ENCODE data around the gene SMYD5. TPM values are rescaled to one million over a fixed set of nuclear protein-coding genes. Genes with fewer than 3 reads are reported as not detected.
"Not testable (repeated sequence)": the region's sequence is repeated elsewhere in the genome, so short reads cannot be mapped to it uniquely, and the experiment has no call there.

The SMYD5 gene
- total RNA-seq, 2 experiments from 2014 or later: 33.2 to 42.2 TPM

DNA sequence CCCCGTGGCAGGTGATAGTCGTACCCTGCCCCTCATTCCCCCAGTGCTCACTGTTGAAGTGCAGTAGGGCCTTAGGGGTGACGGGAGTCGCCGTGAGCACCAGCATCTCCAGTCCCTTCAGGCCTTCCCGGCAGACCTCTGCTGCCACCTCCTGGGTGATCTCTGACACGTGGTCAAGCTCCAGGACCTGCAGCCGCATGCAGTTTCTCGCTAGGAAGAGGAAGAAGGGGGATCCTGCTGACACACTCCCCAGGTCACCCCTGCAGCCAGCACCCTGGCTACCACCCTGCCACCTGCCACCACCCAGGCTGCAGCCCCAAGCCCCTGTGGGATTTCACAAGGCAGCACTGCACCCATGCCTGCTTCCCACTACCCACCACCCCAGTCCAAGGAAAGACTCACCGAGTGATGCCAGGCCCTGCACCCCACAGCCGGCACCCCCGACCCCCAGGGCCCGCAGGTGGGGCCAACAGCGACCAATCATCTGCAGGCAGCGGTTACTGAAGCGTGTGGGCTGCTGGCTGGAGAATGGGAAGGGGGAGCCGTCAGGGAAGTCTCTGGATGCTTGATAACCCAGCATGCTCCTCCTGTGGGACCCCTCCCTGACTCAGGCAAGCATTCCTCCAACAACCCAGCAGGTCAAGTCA, 46.4 kb downstream of the SMYD5 start:
- intact Hi-C loops (cut with micrococcal nuclease; ENCODE audit: unreplicated experiment): loop anchor here (2.0 kb wide), 1 partner anchor 48 kb away; no protein-coding TSS in a partner anchor
- Histone ChIP-seq H3K79me2 (ENCODE audit: insufficient read depth, low read depth, low read length) (no peaks in the 10 kb centered on the region), H3K4me3 (ENCODE audit: low read depth, low read length, poor library complexity, severe bottlenecking) (no peak overlapping the region), H3K9me2 (ENCODE audit: insufficient read depth, low read length) (no peaks in the 10 kb centered on the region), H3K27ac (ENCODE audit: low read depth, low read length, poor library complexity, severe bottlenecking) (no peak overlapping the region), H3K36me3 (ENCODE audit: insufficient read depth, low read length) (peaks cover 82% of the 10 kb centered on the region), H3K9me3 (ENCODE audit: low read length) (no peaks in the 10 kb centered on the region), H3K4me1 (ENCODE audit: insufficient read depth, low read length, poor library complexity, severe bottlenecking) (no peaks in the 10 kb centered on the region), H3K4me2 (ENCODE audit: low read length) (no peak overlapping the region), H4K20me1 (ENCODE audit: insufficient read depth, low read length) (no peaks in the 10 kb centered on the region), H2AFZ (ENCODE audit: low read length) (no peak overlapping the region)
- TF ChIP-seq EZH2phosphoT487 (IDR thresholded peaks at IDR 0.05; ENCODE audit: borderline replicate concordance, low read depth, low read length): no peak
- TF ChIP-seq, protein P1, sequence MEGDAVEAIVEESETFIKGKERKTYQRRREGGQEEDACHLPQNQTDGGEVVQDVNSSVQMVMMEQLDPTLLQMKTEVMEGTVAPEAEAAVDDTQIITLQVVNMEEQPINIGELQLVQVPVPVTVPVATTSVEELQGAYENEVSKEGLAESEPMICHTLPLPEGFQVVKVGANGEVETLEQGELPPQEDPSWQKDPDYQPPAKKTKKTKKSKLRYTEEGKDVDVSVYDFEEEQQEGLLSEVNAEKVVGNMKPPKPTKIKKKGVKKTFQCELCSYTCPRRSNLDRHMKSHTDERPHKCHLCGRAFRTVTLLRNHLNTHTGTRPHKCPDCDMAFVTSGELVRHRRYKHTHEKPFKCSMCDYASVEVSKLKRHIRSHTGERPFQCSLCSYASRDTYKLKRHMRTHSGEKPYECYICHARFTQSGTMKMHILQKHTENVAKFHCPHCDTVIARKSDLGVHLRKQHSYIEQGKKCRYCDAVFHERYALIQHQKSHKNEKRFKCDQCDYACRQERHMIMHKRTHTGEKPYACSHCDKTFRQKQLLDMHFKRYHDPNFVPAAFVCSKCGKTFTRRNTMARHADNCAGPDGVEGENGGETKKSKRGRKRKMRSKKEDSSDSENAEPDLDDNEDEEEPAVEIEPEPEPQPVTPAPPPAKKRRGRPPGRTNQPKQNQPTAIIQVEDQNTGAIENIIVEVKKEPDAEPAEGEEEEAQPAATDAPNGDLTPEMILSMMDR (conservative IDR thresholded peaks at IDR 0.05; ENCODE audit: low read length): peak; percentile 60
- ChIA-PET POLR2A (no interaction called here), CTCF (ENCODE audit: unreplicated experiment) (no interaction called here)
- peak; percentile 48 for DNase-seq (ENCODE audit: low spot score)
- no TSS peak for BruUV-seq (replicated peaks)

DNA sequence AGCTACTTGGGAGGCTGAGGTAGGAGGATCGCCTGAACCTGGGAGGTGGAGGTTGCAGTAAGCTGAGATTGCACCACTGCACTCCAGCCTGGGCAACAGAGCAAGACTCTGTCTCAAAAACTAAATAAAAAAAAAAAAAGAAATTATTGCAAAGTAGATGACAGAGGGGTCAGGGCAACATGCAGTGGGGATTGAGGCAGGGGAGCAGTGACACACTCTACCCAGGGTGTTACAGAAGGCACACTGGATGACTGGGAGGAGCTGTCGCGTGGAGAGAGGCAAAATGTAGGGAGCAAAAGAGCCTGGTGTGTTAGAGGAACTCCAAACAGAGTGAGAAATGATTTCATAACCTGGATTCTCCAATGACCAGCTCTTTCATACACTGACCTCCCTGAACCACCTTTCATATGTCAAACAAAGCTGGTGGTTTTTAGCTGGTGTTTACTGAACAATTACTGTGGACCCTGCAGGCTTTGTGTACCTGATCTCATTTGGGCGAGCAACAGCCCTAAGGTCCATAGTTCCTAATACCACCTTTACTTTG, 48.1 kb downstream of the SMYD5 start:
- Histone ChIP-seq H3K9me3 (ENCODE audit: low read length) (no peaks in the 10 kb centered on the region), H3K4me1 (ENCODE audit: insufficient read depth, low read length, poor library complexity, severe bottlenecking) (no peaks in the 10 kb centered on the region), H3K4me2 (ENCODE audit: low read length) (no peak overlapping the region), H3K4me3 (ENCODE audit: low read depth, low read length, poor library complexity, severe bottlenecking) (no peak overlapping the region), H3K36me3 (ENCODE audit: insufficient read depth, low read length) (peaks cover 86% of the 10 kb centered on the region), H3K9me2 (ENCODE audit: insufficient read depth, low read length) (no peaks in the 10 kb centered on the region), H3K79me2 (ENCODE audit: insufficient read depth, low read depth, low read length) (0 out of 2 replicates have a peak, but pooled peaks cover 2% of the 10 kb centered on the region), H2AFZ (ENCODE audit: low read length) (no peak overlapping the region), H4K20me1 (ENCODE audit: insufficient read depth, low read length) (no peaks in the 10 kb centered on the region), H3K27ac (ENCODE audit: low read depth, low read length, poor library complexity, severe bottlenecking) (no peak overlapping the region)
- POLR2A ChIA-PET: no interaction called here
- CTCF ChIA-PET (ENCODE audit: unreplicated experiment): interaction anchor here (0.9 kb wide), 1 partner anchor 44 kb away, joined by 3 read pairs; no protein-coding TSS in a partner anchor
- TF ChIP-seq, protein P1 (conservative IDR thresholded peaks at IDR 0.05; ENCODE audit: low read length): no peak
- no TSS peak for BruUV-seq (replicated peaks)
- intact Hi-C loops (cut with micrococcal nuclease; ENCODE audit: unreplicated experiment): no loop called here
- no peak for DNase-seq (ENCODE audit: low spot score)

- H3K9me3 ChIP-seq (ENCODE audit: low read length); H3K79me2 ChIP-seq (ENCODE audit: insufficient read depth, low read depth, low read length); CTCF ChIA-PET (ENCODE audit: unreplicated experiment); H3K4me2 ChIP-seq (ENCODE audit: low read length); H3K27ac ChIP-seq (ENCODE audit: low read depth, low read length, poor library complexity, severe bottlenecking); H4K20me1 ChIP-seq (ENCODE audit: insufficient read depth, low read length); H2AFZ ChIP-seq (ENCODE audit: low read length); H3K4me1 ChIP-seq (ENCODE audit: insufficient read depth, low read length, poor library complexity, severe bottlenecking); DNase-seq (ENCODE audit: low spot score); POLR2A ChIA-PET; BruUV-seq (replicated peaks); H3K4me3 ChIP-seq (ENCODE audit: low read depth, low read length, poor library complexity, severe bottlenecking); H3K9me2 ChIP-seq (ENCODE audit: insufficient read depth, low read length); intact Hi-C loops (cut with micrococcal nuclease; ENCODE audit: unreplicated experiment): not testable (repeated sequence)
- peaks cover 87% of the 10 kb centered on the region for H3K36me3 ChIP-seq (ENCODE audit: insufficient read depth, low read length)
Measured at GRCh38 chr2:73262691-73263429, 48.8 kb downstream of the SMYD5 start.

Measured in OCI-LY7 (cell line).